GM23338 (cell line): Measurements from ENCODE around the gene LRRFIP1.

Experiments used
- CREB1 ChIP-seq: fragments of 250-450 bp; sonication (Bioruptor Pico); IDR thresholded peaks from 2 replicates; pipeline ENCODE4 v1.5.0; 2020; ENCODE audit warnings: low read depth, mild to moderate bottlenecking, moderate library complexity
- CTCF ChIP-seq, 2 experiments: fragments of 200-600 bp in 1 of 2; sonication (generic) in 1 of 2; conservative IDR thresholded peaks; 2 replicates each; pipeline versions ENCODE4 v1.5.1 to v1.6.1; 2016 to 2017; ENCODE audit warnings: antibody characterized with exemption in 2 of 2, low read depth in 2 of 2, mild to moderate bottlenecking in 2 of 2, moderate library complexity in 1 of 2
- ETS1 ChIP-seq: IDR thresholded peaks from 2 replicates; pipeline ENCODE4 v1.6.1; 2016; ENCODE audit warnings: antibody characterized with exemption
- EZH2 ChIP-seq: fragments of 200-600 bp; sonication (generic); IDR thresholded peaks from one replicate; pipeline ENCODE4 v1.8.0; 2017; ENCODE audit warnings: antibody characterized with exemption, mild to moderate bottlenecking, low read depth; ENCODE audit not compliant: unreplicated experiment
- EZH2phosphoT487 ChIP-seq: fragments of 200-600 bp; sonication (generic); IDR thresholded peaks from one replicate; pipeline ENCODE4 v1.8.1; 2018; ENCODE audit warnings: antibody characterized with exemption; ENCODE audit not compliant: unreplicated experiment
- JUNB ChIP-seq: IDR thresholded peaks from one replicate; pipeline ENCODE4 v1.6.1; 2016; ENCODE audit warnings: antibody characterized with exemption; ENCODE audit not compliant: unreplicated experiment
- NANOG ChIP-seq: IDR thresholded peaks from 2 replicates; pipeline ENCODE4 v1.6.1; 2016; ENCODE audit warnings: antibody characterized with exemption, borderline replicate concordance
- POLR2AphosphoS5 ChIP-seq: IDR thresholded peaks from 2 replicates; pipeline ENCODE4 v1.6.1; 2016; ENCODE audit warnings: antibody characterized with exemption, low read depth
- REST ChIP-seq: IDR thresholded peaks from one replicate; pipeline ENCODE4 v1.6.1; 2018; ENCODE audit warnings: antibody characterized with exemption; ENCODE audit not compliant: unreplicated experiment
- STAT1 ChIP-seq: IDR thresholded peaks from one replicate; pipeline ENCODE4 v1.6.1; 2016; ENCODE audit warnings: antibody characterized with exemption; ENCODE audit not compliant: unreplicated experiment
- ZNF114 ChIP-seq: fragments of 250-450 bp; sonication (Bioruptor Pico); IDR thresholded peaks from 2 replicates; pipeline ENCODE4 v1.5.0; 2020; ENCODE audit warnings: mild to moderate bottlenecking, moderate library complexity
- ZNF331 ChIP-seq: fragments of 250-450 bp; sonication (Bioruptor Pico); IDR thresholded peaks from 2 replicates; pipeline ENCODE4 v1.5.0; 2020; ENCODE audit warnings: low read depth, mild to moderate bottlenecking, moderate library complexity

- TF ChIP-seq CTCF (conservative IDR thresholded peaks at IDR 0.05; ENCODE audit: low read depth in 2 of 2) (no peak), EZH2 (no peak), POLR2AphosphoS5 (no peak), EZH2phosphoT487 (no peak), NANOG (no peak), ETS1 (no peak), ZNF114 (CRISPR knock-in tag) (no peak), REST (no peak), CREB1 (CRISPR knock-in tag) (no peak), STAT1 (no peak), ZNF331 (CRISPR knock-in tag) (no peak), JUNB (no peak)
These were observed 131.8 kb downstream of the LRRFIP1 start for GRCh38 chr2:237759176-237759575.
